B cell (primary cell): Measurements from ENCODE around the gene NUDC. TPM values are rescaled to one million over a fixed set of nuclear protein-coding genes. Genes with fewer than 3 reads are reported as not detected.

ENCODE experiments used
- ATAC-seq: fragments of 200-7000 bp; cut with Tn5 transposase; one replicate; pipeline ENCODE4 v1.10.0; 2021; ENCODE audit warnings: low read depth, mild to moderate bottlenecking, moderate number of reproducible peaks, moderate library complexity
- CTCF ChIA-PET: fragments of 350-600 bp; sonication (Branson Sonifier 250); formaldehyde crosslinking; loops from one replicate; lab custom pipeline; 2021; ENCODE audit warnings: antibody characterized with exemption, inconsistent platforms; lab: Charles Lee
- POLR2A ChIA-PET: fragments of 350-600 bp; sonication (Branson Sonifier 250); formaldehyde crosslinking; loops from one replicate; lab custom pipeline; 2021; ENCODE audit warnings: antibody characterized with exemption; lab: Charles Lee
- DNase-seq: peaks from one replicate; pipeline ENCODE4 v3.0.0; 2013
- H2AFZ ChIP-seq: 2 replicates; pipeline ENCODE4 v1.6.1; 2012; ENCODE audit warnings: mild to moderate bottlenecking, low read depth, low read length; ENCODE audit not compliant: insufficient read depth, poor library complexity, severe bottlenecking
- H3K27ac ChIP-seq, 2 donors: 1 replicate in 1 of 2; 2 replicates in 1 of 2; pipeline ENCODE4 v1.5.1; 2012 to 2013; ENCODE audit warnings: low read length in 2 of 2, mild to moderate bottlenecking in 2 of 2, moderate library complexity in 1 of 2
- H3K27me3 ChIP-seq, 4 experiments: fragments of 200-600 bp in 1 of 4; sonication (generic) in 1 of 4; replicated peaks in 1 of 4; 1 replicate in 2 of 4; 2 replicates in 2 of 4; pipeline versions ENCODE4 v1.6.1 to v1.7.0; 2013 to 2016; ENCODE audit warnings: low read length in 3 of 4, mild to moderate bottlenecking in 2 of 4, mixed read lengths in 1 of 4, moderate library complexity in 1 of 4; ENCODE audit not compliant: insufficient read depth in 4 of 4, control insufficient read depth in 3 of 4; ENCODE audit errors: control extremely low read depth in 1 of 4
- H3K36me3 ChIP-seq, 2 experiments: replicated peaks in 1 of 2; 1 replicate in 1 of 2; 2 replicates in 1 of 2; pipeline versions ENCODE4 v1.6.1 to v1.7.1; 2013; ENCODE audit warnings: low read length in 1 of 2; ENCODE audit not compliant: insufficient read depth in 2 of 2, control insufficient read depth in 1 of 2; ENCODE audit errors: control extremely low read depth in 1 of 2, extremely low read depth in 1 of 2
- H3K4me1 ChIP-seq, 2 donors: fragments of 200-600 bp in 1 of 2; sonication (generic) in 1 of 2; 1 replicate in 1 of 2; 2 replicates in 1 of 2; pipeline versions ENCODE4 v1.5.1 to v1.6.1; 2013 to 2017; ENCODE audit warnings: low read length in 2 of 2; ENCODE audit not compliant: control insufficient read depth in 2 of 2, insufficient read depth in 2 of 2
- H3K4me2 ChIP-seq: replicated peaks from 2 replicates; pipeline ENCODE3; 2012; ENCODE audit warnings: mild to moderate bottlenecking, low read depth, low read length; ENCODE audit not compliant: poor library complexity, severe bottlenecking
- H3K4me3 ChIP-seq, 5 experiments: fragments of 200-600 bp in 1 of 5; sonication (generic) in 1 of 5; 1 replicate in 3 of 5; 2 replicates in 2 of 5; pipeline versions ENCODE4 v1.5.1 to v1.7.0; 2011 to 2016; ENCODE audit warnings: low read length in 4 of 5, mild to moderate bottlenecking in 4 of 5, low read depth in 2 of 5, control low read depth in 1 of 5, moderate library complexity in 1 of 5; ENCODE audit not compliant: insufficient read depth in 1 of 5; ENCODE audit errors: control extremely low read depth in 1 of 5, extremely low read depth in 1 of 5
- H3K79me2 ChIP-seq: fragments of 200-600 bp; sonication (generic); one replicate; pipeline ENCODE4 v1.6.0; 2016; ENCODE audit warnings: low read length; ENCODE audit not compliant: control insufficient read depth, insufficient read depth
- H3K9ac ChIP-seq: fragments of 200-600 bp; sonication (generic); 2 replicates; pipeline ENCODE4 v1.6.1; 2017; ENCODE audit warnings: mild to moderate bottlenecking, low read length, moderate library complexity
- H3K9me3 ChIP-seq, 3 donors: one replicate each; pipeline versions ENCODE4 v1.6.1 to v1.7.1; 2013; ENCODE audit warnings: low read length in 2 of 3; ENCODE audit not compliant: control insufficient read depth in 2 of 3, insufficient read depth in 1 of 3; ENCODE audit errors: control extremely low read depth in 1 of 3
- H4K20me1 ChIP-seq: 2 replicates; pipeline ENCODE4 v1.6.0; 2012; ENCODE audit warnings: mild to moderate bottlenecking, low read length; ENCODE audit not compliant: insufficient read depth, control insufficient read depth, poor library complexity, severe bottlenecking
- H3K27ac Mint-ChIP-seq: one replicate; pipeline ENCODE4 v1.8.0; 2021; ENCODE audit warnings: mixed read lengths
- H3K27me3 Mint-ChIP-seq: one replicate; pipeline ENCODE4 v1.8.0; 2021; ENCODE audit warnings: mixed read lengths
- H3K4me1 Mint-ChIP-seq: one replicate; pipeline ENCODE4 v1.8.0; 2021; ENCODE audit warnings: mixed read lengths
- H3K4me3 Mint-ChIP-seq: one replicate; pipeline ENCODE4 v1.8.0; 2021; ENCODE audit warnings: mixed read lengths
- H3K9me3 Mint-ChIP-seq: one replicate; pipeline ENCODE4 v1.8.0; 2022; ENCODE audit warnings: mixed read lengths; ENCODE audit not compliant: insufficient read depth
- EZH2 ChIP-seq: IDR thresholded peaks from 2 replicates; pipeline ENCODE4 v1.6.1; 2012; ENCODE audit warnings: borderline replicate concordance, low read depth, mild to moderate bottlenecking, moderate library complexity, low read length; ENCODE audit not compliant: insufficient read depth, poor library complexity, severe bottlenecking
- WGBS: methylation state at CpG from one replicate; pipeline ENCODE4 v1.1.5; 2013; ENCODE audit warnings: missing lambda C conversion rate; ENCODE audit not compliant: insufficient coverage; 5-methylcytosine and 5-hydroxymethylcytosine counted together
- intact Hi-C: fragments of 100-400 bp; cut with micrococcal nuclease; formaldehyde crosslinking; loops from one replicate; pipeline ENCODE4 v1.10.0; 2022
- polyA plus RNA-seq: library from polyadenylated mRNA; depleted of rRNA; stranded (reverse); fragments of >200 nt; gene quantifications from 2 replicates; pipeline ENCODE4 v1.2.3, GENCODE V29; 2012
- total RNA-seq, 2 donors: library from RNA; stranded (reverse); fragments of 120-200 nt in 1 of 2; gene quantifications; 1 replicate in 1 of 2; 2 replicates in 1 of 2; pipeline versions ENCODE4 v1.2.3 to v1.2.4, GENCODE V29; 2013 to 2022
- TF ChIP-seq, protein P1 (sequence below): fragments of 200-600 bp; IDR thresholded peaks from one replicate; pipeline ENCODE4 v1.8.0; 2022; ENCODE audit warnings: antibody characterized with exemption, mild to moderate bottlenecking

NUDC gene
- total and polyA plus RNA-seq, 2 donors (not counting 1 experiment from before 2014, with no cell fraction given), result 28.3 to 45.3 TPM

- WGBS, result no CpG with 5 or more reads among the region's 1 CpG
- H3K27ac Mint-ChIP-seq, result peak overlapping the region; percentile 95
- peaks cover 46% of the 10 kb centered on the region for H3K79me2 ChIP-seq
- peaks cover 15 to 21% of the 10 kb centered on the region in 2 donors for H3K4me1 ChIP-seq
- peaks cover 0 to 3% (median 0%) of the 10 kb centered on the region in 3 donors for H3K9me3 ChIP-seq
- no peak overlapping the region for H3K4me3 ChIP-seq
- TF ChIP-seq EZH2, result no peak
- TF ChIP-seq, protein P1, sequence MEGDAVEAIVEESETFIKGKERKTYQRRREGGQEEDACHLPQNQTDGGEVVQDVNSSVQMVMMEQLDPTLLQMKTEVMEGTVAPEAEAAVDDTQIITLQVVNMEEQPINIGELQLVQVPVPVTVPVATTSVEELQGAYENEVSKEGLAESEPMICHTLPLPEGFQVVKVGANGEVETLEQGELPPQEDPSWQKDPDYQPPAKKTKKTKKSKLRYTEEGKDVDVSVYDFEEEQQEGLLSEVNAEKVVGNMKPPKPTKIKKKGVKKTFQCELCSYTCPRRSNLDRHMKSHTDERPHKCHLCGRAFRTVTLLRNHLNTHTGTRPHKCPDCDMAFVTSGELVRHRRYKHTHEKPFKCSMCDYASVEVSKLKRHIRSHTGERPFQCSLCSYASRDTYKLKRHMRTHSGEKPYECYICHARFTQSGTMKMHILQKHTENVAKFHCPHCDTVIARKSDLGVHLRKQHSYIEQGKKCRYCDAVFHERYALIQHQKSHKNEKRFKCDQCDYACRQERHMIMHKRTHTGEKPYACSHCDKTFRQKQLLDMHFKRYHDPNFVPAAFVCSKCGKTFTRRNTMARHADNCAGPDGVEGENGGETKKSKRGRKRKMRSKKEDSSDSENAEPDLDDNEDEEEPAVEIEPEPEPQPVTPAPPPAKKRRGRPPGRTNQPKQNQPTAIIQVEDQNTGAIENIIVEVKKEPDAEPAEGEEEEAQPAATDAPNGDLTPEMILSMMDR, result no peak
- DNase-seq (no peak), ATAC-seq (no peak)
- intact Hi-C loops, result no loop called here
- no peak overlapping the region for H2AFZ ChIP-seq
- peaks cover 33% of the 10 kb centered on the region for H3K4me1 Mint-ChIP-seq
- POLR2A ChIA-PET, result interaction anchor here (0.7 to 3.3 kb wide), 2 partner anchors 23 to 210 kb away, joined by 3 to 26 read pairs; no protein-coding TSS in a partner anchor
- peaks cover 24% of the 10 kb centered on the region for H4K20me1 ChIP-seq
- CTCF ChIA-PET, result interaction anchor here (1.0 to 2.8 kb wide), 9 partner anchors 11 to 346 kb away, joined by 3 to 14 read pairs (median 6); partner anchors contain the start of gene GPATCH3
- H3K27me3 Mint-ChIP-seq, result no peaks in the 10 kb centered on the region
- H3K4me3 Mint-ChIP-seq, result peak overlapping the region; percentile 96
- H3K9me3 Mint-ChIP-seq, result no peaks in the 10 kb centered on the region
- H3K36me3 ChIP-seq, result peaks cover 15 to 54% of the 10 kb centered on the region in 2 experiments
- no peak overlapping the region for H3K4me2 ChIP-seq
- H3K27ac ChIP-seq, result no peak overlapping the region
- H3K9ac ChIP-seq, result no peak overlapping the region
- H3K27me3 ChIP-seq, result no peaks in the 10 kb centered on the region
Observed at GRCh38 chr1:26888231-26888630, 33.3 kb upstream of the NUDC start.
